Measurements from ENCODE around the gene NDUFS1.
"Not testable (repeated sequence)": the region's sequence is repeated elsewhere in the genome, so short reads cannot be mapped to it uniquely, and the experiment has no call there.

The NDUFS1 gene

GRCh38 chr2:206160807-206161179 is 1.5 kb upstream of the NDUFS1 start:
- no peak for DNase-seq

DNA sequence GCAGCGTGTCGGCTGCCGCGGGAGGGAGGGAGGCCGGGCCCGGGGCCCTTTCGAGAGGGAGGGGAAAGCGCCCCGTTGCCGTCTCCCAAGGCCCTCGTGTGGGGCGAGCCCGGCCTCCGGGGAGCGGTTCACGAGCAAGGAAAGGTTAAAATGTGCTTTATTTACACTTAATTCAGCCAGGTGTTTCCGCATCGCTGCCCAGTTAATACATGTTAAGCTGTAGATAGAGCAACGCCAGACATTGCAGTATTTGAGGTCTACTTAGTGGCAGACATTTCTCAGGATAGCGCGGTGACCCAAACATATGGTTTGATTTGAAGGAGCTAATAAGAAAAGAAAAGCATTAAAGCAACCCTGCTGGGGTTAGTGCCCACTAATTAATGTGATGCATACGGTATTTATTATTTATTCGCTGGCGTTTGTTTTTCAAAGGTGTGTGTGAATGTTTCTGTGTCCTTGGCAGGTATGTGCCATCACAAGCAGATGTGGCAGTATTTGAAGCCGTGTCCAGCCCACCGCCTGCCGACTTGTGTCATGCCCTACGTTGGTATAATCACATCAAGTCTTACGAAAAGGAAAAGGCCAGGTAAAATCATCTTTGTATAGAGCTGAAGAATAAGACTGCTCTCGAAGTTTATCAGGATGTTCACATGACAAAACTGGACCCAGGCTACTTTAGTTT is 1.0 kb upstream of the NDUFS1 start:
- DNase-seq: no peak

DNA sequence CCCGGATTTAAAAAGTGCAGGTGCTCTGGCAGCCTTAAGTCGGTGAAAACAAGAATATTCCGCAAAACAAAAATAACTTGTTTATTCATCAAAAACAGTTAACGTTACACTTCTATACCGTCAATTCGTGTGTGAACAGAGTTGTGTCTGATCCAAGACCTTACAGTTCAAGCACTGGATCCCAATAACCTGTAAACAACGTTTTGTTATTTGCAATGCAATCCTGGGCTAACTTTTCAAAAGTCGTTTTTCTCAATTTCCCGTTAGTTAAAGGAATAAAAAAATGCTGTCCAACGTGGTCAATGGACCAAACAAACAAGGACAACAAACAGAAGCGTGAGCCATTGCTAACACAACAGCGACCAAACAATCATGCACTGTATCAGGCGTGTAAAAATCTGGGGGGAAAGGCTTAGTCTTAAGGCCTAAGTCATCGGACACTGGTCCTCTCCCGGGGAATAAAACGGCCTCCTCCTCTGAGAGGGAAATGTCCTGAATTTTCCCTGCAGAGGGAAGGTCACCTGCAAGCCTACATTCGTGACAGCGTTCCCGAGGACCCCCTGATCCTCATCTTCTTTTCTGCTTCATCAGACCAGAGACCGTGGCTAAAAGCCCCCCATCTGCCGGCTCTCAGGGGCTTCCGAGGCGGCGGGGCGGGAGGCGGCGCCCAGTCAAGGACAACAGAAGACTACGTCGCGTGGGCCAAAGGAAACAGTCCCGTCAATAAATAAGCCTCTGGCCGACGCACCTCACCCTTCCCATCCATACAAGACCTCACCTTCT is 490 bp downstream of the NDUFS1 start:
- DNase-seq: no peak

GRCh38 chr2:206157014-206157413 is 2.2 kb downstream of the NDUFS1 start:
- not testable (repeated sequence) for DNase-seq

DNA sequence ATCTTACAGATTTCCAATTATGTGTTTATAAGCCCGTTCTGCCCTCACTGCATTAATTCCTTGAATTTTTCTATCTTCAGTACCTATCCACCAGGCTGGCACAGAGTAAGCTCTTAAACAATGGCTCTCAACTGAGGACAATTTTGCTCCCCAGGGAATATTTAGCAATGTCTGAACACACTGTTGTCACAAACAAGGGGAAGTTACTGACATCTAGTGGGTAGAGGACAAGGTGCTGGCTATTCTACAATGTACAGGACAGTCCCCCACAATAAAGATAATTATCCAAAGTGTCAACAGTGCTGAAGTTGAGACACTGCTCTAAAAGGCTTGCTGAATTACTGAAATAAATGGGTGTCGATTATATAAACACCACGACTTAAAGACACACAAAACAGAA is 5.0 kb downstream of the NDUFS1 start:
- DNase-seq: no peak

DNA sequence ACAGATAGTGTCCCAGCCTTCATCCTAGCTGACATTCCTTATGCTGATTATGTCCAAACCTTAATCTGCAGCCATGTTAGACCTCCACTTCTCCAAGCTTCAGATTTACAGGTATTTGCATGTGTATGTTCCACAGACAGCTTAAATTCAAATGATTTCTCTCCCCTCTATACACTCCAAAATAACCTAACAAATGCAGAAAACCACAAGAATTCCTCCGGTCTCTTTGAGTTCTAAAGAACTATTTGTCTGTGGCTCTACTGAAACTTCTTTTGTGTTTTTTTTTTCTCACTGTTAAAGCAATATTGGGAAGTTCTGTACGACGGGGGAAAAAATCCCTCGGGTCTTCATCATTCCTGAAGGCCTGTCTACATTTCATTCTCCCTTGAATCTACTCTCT is 8.6 kb downstream of the NDUFS1 start:
- no peak for DNase-seq

DNA sequence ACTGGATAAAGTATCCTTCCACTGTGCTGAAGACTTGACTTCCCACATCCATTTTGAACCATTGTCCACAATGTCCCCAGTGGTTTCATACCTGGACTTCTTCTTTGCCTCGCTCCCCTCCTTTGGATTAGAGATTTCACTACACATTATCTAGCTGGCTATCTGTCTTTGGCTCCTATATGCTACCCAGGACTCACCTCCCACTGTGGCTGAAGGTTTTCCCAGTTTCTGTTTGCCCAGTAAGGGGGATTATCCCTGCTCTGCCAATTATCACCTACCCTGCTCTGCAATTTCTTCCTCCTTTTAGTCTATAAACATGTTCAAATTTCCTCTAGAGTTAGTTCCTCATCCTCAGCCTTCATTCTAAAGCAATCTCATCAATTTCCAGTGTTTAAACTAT is 9.1 kb downstream of the NDUFS1 start:
- no peak for DNase-seq

GRCh38 chr2:206149330-206149729 is 9.9 kb downstream of the NDUFS1 start:
- DNase-seq: no peak

GRCh38 chr2:206145665-206146064 is 13.6 kb downstream of the NDUFS1 start:
- DNase-seq: no peak

GRCh38 chr2:206144383-206144782 is 14.9 kb downstream of the NDUFS1 start:
- DNase-seq: no peak

DNA sequence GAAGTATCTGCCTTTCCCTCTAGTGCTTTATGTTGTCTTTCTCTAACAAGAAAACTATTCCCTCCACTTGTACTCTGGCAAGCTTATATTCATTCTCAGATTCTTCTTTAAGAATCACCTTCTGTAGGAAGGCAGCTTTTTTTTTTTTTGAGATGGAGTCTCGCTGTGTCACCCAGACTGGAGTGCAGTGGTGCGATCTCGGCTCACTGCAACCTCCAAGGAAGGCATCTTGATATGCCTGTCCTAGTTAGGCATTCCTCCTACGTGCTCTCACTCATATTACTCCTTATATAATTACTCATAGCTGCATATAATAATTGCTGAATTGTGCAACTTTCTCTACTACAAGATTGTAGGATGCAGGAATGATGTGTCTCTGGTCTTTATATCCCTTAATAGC is 15.8 kb downstream of the NDUFS1 start:
- no peak for DNase-seq

DNA sequence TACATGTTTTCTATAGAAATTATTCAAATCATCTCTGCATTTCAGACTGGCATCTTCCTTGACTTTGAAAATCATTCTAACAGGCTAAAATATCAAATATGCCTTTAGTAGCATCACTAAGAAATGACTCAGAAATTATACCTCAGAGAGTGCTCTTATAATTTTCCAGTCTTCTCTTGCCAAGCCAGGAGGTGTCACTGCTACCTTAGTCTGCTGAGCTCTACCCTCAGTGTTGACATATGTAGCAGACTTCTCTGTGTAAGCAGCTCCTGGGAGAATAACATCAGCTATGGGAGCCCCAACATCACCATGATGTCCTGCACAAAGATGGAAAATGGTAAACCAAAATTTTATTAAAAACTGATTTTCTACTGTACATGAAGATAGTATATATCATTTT is 31.6 kb downstream of the NDUFS1 start:
- DNase-seq: no peak

GRCh38 chr2:206125901-206126300 is 33.3 kb downstream of the NDUFS1 start:
- DNase-seq: no peak

DNA sequence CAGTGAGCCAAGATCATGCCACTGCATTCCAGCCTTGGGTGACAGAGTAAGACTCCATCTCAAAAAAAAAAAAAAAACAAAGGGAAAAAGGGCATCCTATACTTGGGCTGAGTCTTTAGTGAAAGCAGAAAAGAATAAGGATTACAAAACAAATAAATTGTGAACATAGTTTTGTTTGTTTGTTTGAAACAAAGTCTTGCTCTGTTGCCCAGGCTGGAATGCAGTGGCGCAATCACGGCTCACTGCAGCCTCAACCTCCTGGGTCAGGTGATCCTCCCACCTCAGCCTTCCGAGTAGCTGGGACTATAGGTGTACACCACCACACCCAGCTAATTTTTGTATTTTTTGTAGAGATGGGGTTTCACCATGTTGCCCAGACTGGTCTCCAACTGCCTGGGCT is 36.7 kb downstream of the NDUFS1 start:
- DNase-seq: not testable (repeated sequence)

DNA sequence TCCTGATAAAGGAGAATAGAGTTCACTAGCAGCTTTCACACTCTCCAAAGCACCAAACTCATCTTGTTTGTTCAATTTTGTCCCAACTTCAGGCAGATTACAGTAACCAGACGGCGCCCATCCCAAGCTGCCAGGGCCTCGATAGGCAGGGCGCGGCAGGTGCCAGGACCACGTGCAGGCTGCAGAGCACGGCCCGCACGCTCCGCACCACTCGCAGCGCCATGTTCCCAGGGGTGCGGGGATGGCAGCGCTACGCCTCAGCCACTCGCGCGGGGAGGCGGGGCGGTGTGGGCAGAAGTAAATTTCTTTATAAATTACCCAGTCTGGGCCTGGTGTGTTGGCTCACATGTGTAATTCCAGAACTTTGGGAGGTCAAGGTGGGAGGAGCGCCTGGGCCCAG is 43.0 kb downstream of the NDUFS1 start:
- no peak for DNase-seq

- DNase-seq: no peak
These were observed 44.1 kb downstream of the NDUFS1 start for GRCh38 chr2:206115026-206115578.

GRCh38 chr2:206112846-206113547 is 46.2 kb downstream of the NDUFS1 start:
- DNase-seq: no peak

DNA sequence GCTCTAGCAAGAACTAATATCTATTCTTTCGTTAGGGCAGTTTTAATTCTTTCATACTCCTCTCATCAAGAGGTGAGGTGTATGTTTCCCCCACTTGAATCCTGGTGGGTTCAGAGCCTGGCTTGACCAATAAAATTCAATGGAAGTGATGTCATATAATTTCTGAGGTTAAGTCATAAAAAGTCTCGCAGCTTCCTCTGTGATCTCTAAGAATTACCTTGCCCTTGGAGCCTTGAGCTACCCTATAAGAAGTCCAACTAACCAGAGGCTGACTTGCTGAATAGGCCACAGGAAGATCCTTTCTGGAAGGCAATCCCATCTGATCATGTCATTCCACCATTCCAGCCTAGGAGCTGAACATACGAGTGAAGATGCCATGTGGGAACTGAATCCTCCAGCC is 47.1 kb downstream of the NDUFS1 start:
- DNase-seq: no peak

- no peak for DNase-seq
These were observed 50.5 kb downstream of the NDUFS1 start for GRCh38 chr2:206108713-206109112.

DNA sequence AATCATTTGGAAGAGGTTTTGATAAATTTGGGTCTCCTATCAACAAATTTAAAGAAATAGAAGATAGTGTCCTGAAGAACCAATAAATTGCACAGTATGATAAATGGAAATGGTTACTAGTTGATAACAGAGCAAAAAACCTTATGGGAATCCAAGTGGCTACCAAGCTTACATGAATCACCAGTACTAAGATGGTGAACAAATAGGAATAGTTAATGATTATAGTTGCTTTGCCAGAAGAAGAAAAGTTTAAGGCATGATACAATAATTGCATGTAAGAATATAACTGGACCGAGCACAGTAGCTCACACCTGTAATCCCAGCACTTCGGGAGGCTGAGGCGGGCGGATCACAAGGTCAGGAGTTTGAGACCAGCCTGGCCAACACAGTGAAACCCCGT is 53.7 kb downstream of the NDUFS1 start:
- no peak for DNase-seq

DNA sequence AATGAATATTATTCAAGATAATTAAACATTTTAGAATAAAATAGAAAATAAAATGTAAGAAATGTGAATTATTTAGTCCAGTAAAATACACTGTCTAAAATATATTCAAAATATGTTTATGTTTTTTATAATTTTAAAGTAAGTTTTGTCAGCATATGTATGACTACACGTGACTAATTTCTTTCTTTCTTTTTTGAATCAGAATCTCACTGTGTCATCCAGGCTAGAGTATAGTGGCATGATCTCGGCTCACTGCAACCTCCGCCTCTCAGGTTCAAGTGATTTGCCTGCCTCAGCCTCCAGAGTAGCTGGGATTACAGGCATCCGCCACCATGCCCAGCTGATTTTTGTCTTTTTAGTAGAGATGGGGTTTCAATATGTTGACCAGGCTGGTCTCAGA is 54.2 kb downstream of the NDUFS1 start:
- DNase-seq: no peak

GRCh38 chr2:206098872-206099271 is 60.4 kb downstream of the NDUFS1 start:
- DNase-seq: not testable (repeated sequence)

GRCh38 chr2:206098471-206098870 is 60.8 kb downstream of the NDUFS1 start:
- DNase-seq: no peak

DNA sequence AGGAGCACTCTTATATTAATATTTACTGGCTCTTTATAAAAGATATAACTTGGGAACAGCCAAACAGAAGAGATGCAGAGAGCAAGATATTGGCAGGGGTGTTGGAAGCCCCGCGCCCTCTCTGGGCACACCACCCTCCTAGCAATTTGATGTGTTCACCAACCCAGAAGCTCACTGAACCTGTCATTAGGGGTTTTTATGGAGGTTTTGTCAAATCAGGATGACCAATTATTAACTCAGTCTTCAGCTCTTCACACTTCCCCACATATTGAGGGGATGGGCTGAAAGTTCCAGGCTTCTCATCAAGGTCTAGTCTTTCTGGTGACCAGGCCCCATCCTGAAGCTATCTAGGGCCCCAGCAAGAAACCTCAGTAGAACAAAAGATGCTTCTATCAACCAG is 62.4 kb downstream of the NDUFS1 start:
- no peak for DNase-seq
